Measurements from ENCODE around the gene RFX8.

DNA sequence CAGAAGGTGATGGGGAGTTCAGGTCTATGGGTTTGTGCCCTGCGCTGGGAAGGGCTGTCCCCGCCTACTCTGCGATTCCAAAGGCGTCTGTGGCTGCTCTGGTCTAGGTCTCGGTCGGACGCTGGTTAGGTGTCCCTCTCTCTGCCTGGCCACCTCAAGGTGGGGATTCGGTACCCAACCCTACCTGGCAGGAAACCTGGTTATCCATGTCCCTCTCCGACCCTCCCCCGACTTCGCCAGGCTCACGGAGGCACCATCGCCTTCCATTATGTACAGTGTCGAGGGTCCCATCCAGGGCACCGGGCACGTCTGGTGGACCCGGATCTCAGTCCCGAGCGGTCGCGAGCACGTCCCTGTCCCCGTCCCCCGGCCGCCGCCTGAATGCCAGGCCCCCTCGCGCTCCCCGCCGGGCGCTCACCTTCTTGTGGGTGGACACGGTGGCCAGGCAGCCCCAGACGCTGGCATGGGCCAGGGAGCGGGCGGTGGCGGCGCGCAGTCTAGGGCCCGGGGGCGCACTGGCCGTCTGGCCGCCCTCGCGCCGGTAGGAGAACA, 88.2 kb downstream of the RFX8 start:
- TF ChIP-seq, protein P1, sequence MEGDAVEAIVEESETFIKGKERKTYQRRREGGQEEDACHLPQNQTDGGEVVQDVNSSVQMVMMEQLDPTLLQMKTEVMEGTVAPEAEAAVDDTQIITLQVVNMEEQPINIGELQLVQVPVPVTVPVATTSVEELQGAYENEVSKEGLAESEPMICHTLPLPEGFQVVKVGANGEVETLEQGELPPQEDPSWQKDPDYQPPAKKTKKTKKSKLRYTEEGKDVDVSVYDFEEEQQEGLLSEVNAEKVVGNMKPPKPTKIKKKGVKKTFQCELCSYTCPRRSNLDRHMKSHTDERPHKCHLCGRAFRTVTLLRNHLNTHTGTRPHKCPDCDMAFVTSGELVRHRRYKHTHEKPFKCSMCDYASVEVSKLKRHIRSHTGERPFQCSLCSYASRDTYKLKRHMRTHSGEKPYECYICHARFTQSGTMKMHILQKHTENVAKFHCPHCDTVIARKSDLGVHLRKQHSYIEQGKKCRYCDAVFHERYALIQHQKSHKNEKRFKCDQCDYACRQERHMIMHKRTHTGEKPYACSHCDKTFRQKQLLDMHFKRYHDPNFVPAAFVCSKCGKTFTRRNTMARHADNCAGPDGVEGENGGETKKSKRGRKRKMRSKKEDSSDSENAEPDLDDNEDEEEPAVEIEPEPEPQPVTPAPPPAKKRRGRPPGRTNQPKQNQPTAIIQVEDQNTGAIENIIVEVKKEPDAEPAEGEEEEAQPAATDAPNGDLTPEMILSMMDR (IDR thresholded peaks at IDR 0.05): no peak
- TF ChIP-seq, protein P2, sequence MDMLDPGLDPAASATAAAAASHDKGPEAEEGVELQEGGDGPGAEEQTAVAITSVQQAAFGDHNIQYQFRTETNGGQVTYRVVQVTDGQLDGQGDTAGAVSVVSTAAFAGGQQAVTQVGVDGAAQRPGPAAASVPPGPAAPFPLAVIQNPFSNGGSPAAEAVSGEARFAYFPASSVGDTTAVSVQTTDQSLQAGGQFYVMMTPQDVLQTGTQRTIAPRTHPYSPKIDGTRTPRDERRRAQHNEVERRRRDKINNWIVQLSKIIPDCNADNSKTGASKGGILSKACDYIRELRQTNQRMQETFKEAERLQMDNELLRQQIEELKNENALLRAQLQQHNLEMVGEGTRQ (IDR thresholded peaks at IDR 0.05; ENCODE audit: borderline replicate concordance, low read depth, low read length): no peak
- no peak for TF ChIP-seq SMC3 (IDR thresholded peaks at IDR 0.05; ENCODE audit: low read depth, low read length)
- no peak for TF ChIP-seq CHD2 (IDR thresholded peaks at IDR 0.05; ENCODE audit: low read length, partially characterized antibody)
- no peak for TF ChIP-seq TEAD4 (IDR thresholded peaks at IDR 0.05; ENCODE audit: borderline replicate concordance, insufficient read depth)
- TF ChIP-seq EZH2phosphoT487 (IDR thresholded peaks at IDR 0.05; ENCODE audit: borderline replicate concordance, low read depth): no peak
- TF ChIP-seq FOXM1 (IDR thresholded peaks at IDR 0.05; ENCODE audit: low read depth): no peak
- TF ChIP-seq FOXJ3 (CRISPR knock-in tag; IDR thresholded peaks at IDR 0.05): no peak
- TF ChIP-seq NRF1 (IDR thresholded peaks at IDR 0.05; ENCODE audit: low read depth, low read length): no peak

Measured in SK-N-SH (cell line).